Measurements from ENCODE around the gene FSHB.

- no peak for TF ChIP-seq CTCF (conservative IDR thresholded peaks at IDR 0.05; ENCODE audit: low read depth, low read length)
- TF ChIP-seq EZH2phosphoT487 (IDR thresholded peaks at IDR 0.05; ENCODE audit: borderline replicate concordance, low read length) = no peak
Measured at GRCh38 chr11:30261821-30262220, 31.0 kb downstream of the FSHB start.
